Measurements from ENCODE around the gene SRGN.

DNA sequence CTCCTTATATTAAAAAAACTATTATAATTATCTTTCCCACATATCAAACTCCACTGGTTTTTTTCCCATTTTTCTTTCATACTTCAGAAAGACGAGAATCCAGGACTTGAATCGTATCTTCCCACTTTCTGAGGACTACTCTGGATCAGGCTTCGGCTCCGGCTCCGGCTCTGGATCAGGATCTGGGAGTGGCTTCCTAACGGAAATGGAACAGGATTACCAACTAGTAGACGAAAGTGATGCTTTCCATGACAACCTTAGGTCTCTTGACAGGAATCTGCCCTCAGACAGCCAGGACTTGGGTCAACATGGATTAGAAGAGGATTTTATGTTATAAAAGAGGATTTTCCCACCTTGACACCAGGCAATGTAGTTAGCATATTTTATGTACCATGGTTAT lies 15.9 kb downstream of the SRGN start:
- TF ChIP-seq CTCF (conservative IDR thresholded peaks at IDR 0.05; ENCODE audit: low read depth, low read length) (no peak), EZH2 (IDR thresholded peaks at IDR 0.05; ENCODE audit: borderline replicate concordance, low read depth, low read length, poor library complexity, severe bottlenecking) (no peak)

Data from A673 (cell line).